WTC11 (cell line): ENCODE data around the gene LPAR3. TPM values are rescaled to one million over a fixed set of nuclear protein-coding genes. Genes with fewer than 3 reads are reported as not detected.
A peak's percentile ranks its signal among the peaks of the same experiment; 100 is the strongest.

Experiments used
- ATAC-seq: fragments of 200-7000 bp; cut with Tn5 transposase; 2 replicates; pipeline ENCODE4 v1.10.0; 2021; ENCODE audit warnings: mild to moderate bottlenecking, moderate library complexity
- CTCF ChIA-PET: fragments of 300-600 bp; sonication (Branson Sonifier 250); formaldehyde crosslinking; loops from one replicate; lab custom pipeline; 2021; ENCODE audit warnings: antibody characterized with exemption; lab: Charles Lee
- POLR2A ChIA-PET: fragments of 350-600 bp; sonication (Branson Sonifier 250); formaldehyde crosslinking; loops from one replicate; lab custom pipeline; 2021; ENCODE audit warnings: antibody characterized with exemption; lab: Charles Lee
- DNase-seq: peaks from one replicate; pipeline ENCODE4 v3.0.0; 2021; ENCODE audit warnings: low spot score
- H3K27ac Mint-ChIP-seq: 2 replicates; pipeline ENCODE4 v1.8.0; 2021; ENCODE audit warnings: mixed read lengths
- H3K27me3 Mint-ChIP-seq: 2 replicates; pipeline ENCODE4 v1.8.0; 2021; ENCODE audit warnings: low read depth, mild to moderate bottlenecking, moderate library complexity, mixed read lengths
- H3K36me3 Mint-ChIP-seq: 2 replicates; pipeline ENCODE4 v1.8.0; 2021; ENCODE audit warnings: mixed read lengths
- H3K4me1 Mint-ChIP-seq: 2 replicates; pipeline ENCODE4 v1.8.0; 2022; ENCODE audit warnings: mixed read lengths
- H3K4me3 Mint-ChIP-seq: 2 replicates; pipeline ENCODE4 v1.8.0; 2021; ENCODE audit warnings: mild to moderate bottlenecking, moderate library complexity, mixed read lengths
- H3K9me3 Mint-ChIP-seq: 2 replicates; pipeline ENCODE4 v1.8.0; 2021; ENCODE audit warnings: mixed read lengths
- ELF4 ChIP-seq: sonication (generic); formaldehyde crosslinking; IDR thresholded peaks from 2 replicates; pipeline ENCODE4 v1.8.1; 2022; ENCODE audit warnings: low read depth, mild to moderate bottlenecking, moderate library complexity, missing genetic modification reagents
- EMX1 ChIP-seq: fragments of 250-450 bp; sonication (Bioruptor Pico); IDR thresholded peaks from 2 replicates; pipeline ENCODE4 v1.8.0; 2021; ENCODE audit warnings: mild to moderate bottlenecking
- GABPB1 ChIP-seq: sonication (generic); formaldehyde crosslinking; IDR thresholded peaks from 2 replicates; pipeline ENCODE4 v1.8.1; 2023; ENCODE audit warnings: mild to moderate bottlenecking, missing genetic modification reagents
- GTF2I ChIP-seq: fragments of 250-450 bp; sonication (Bioruptor Pico); conservative IDR thresholded peaks from 2 replicates; pipeline ENCODE4 v1.4.0; 2021; ENCODE audit warnings: mild to moderate bottlenecking
- JAZF1 ChIP-seq: fragments of 250-450 bp; sonication (Bioruptor Pico); IDR thresholded peaks from 2 replicates; pipeline ENCODE4 v1.9.0; 2021; ENCODE audit warnings: moderate library complexity, mild to moderate bottlenecking, inconsistent platforms
- JUN ChIP-seq: sonication (generic); formaldehyde crosslinking; IDR thresholded peaks from 2 replicates; pipeline ENCODE4 v1.8.0; 2023; ENCODE audit warnings: mild to moderate bottlenecking, missing genetic modification reagents
- NFATC4 ChIP-seq: fragments of 250-450 bp; sonication (Bioruptor Pico); IDR thresholded peaks from 2 replicates; pipeline ENCODE4 v1.9.0; 2021; ENCODE audit warnings: mild to moderate bottlenecking
- NR1H2 ChIP-seq: sonication (generic); formaldehyde crosslinking; IDR thresholded peaks from 2 replicates; pipeline ENCODE4 v1.9.0; 2021; ENCODE audit warnings: mild to moderate bottlenecking, moderate library complexity, missing genetic modification reagents
- PRRX2 ChIP-seq: fragments of 250-450 bp; sonication (Bioruptor Pico); IDR thresholded peaks from 2 replicates; pipeline ENCODE4 v1.8.0; 2021; ENCODE audit warnings: mild to moderate bottlenecking
- SOX15 ChIP-seq: fragments of 250-450 bp; sonication (Bioruptor Pico); IDR thresholded peaks from 2 replicates; pipeline ENCODE4 v1.9.0; 2021; ENCODE audit warnings: mild to moderate bottlenecking
- TP53 ChIP-seq: sonication (generic); formaldehyde crosslinking; IDR thresholded peaks from 2 replicates; pipeline ENCODE4 v1.8.1; 2023; ENCODE audit warnings: mild to moderate bottlenecking, missing genetic modification reagents
- ZNF416 ChIP-seq: fragments of 250-450 bp; sonication (Bioruptor Pico); IDR thresholded peaks from 2 replicates; pipeline ENCODE4 v1.9.0; 2021; ENCODE audit warnings: mild to moderate bottlenecking, inconsistent platforms
- total RNA-seq: library from RNA; stranded (reverse); gene quantifications from 3 replicates; pipeline ENCODE4 v1.2.3, GENCODE V29; 2021
- TF ChIP-seq, protein P1 (sequence below): sonication (generic); formaldehyde crosslinking; IDR thresholded peaks from 2 replicates; pipeline ENCODE4 v1.8.1; 2023; ENCODE audit warnings: mild to moderate bottlenecking, missing genetic modification reagents, borderline replicate concordance
- TF ChIP-seq, protein P2 (sequence below): sonication (generic); formaldehyde crosslinking; IDR thresholded peaks from 2 replicates; pipeline ENCODE4 v1.8.0; 2023; ENCODE audit warnings: mild to moderate bottlenecking, missing genetic modification reagents
- TF ChIP-seq, protein P3 (sequence below): fragments of 250-450 bp; sonication (Bioruptor Pico); IDR thresholded peaks from 2 replicates; pipeline ENCODE4 v1.9.0; 2021; ENCODE audit warnings: mild to moderate bottlenecking
- TF ChIP-seq, protein P4 (sequence below): fragments of 250-450 bp; sonication (Bioruptor Pico); IDR thresholded peaks from 2 replicates; pipeline ENCODE4 v1.9.0; 2021; ENCODE audit warnings: mild to moderate bottlenecking, borderline replicate concordance
- TF ChIP-seq, protein P5 (sequence below): sonication (generic); formaldehyde crosslinking; IDR thresholded peaks from 2 replicates; pipeline ENCODE4 v1.8.1; 2023; ENCODE audit warnings: mild to moderate bottlenecking, moderate library complexity, missing genetic modification reagents
- TF ChIP-seq, protein P6 (sequence below): sonication (generic); formaldehyde crosslinking; IDR thresholded peaks from 2 replicates; pipeline ENCODE4 v1.8.0; 2022; ENCODE audit warnings: mild to moderate bottlenecking, missing genetic modification reagents

Gene LPAR3
- total RNA-seq, 1 experiment from 2014 or later: 33.3 TPM

DNA sequence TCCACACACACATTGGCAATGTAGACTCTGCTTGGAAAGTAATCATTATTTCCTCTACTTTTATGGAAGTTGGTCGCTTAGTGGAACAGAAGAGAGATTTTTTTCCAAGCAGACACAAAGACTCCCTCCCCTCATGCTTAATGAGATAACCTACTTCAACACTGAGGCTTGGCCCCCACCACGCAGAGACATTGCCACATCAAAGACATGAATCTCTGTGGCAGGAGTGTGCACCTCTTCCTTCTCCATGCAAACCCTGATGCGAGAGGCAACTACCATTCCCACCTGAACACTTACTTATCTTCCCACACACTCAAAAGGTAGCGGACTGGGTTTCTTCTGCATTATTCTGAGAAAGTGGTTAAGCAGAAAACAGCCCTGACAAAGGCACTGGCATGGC lies 37.3 kb upstream of the LPAR3 start (continued):
- TF ChIP-seq, protein P1, sequence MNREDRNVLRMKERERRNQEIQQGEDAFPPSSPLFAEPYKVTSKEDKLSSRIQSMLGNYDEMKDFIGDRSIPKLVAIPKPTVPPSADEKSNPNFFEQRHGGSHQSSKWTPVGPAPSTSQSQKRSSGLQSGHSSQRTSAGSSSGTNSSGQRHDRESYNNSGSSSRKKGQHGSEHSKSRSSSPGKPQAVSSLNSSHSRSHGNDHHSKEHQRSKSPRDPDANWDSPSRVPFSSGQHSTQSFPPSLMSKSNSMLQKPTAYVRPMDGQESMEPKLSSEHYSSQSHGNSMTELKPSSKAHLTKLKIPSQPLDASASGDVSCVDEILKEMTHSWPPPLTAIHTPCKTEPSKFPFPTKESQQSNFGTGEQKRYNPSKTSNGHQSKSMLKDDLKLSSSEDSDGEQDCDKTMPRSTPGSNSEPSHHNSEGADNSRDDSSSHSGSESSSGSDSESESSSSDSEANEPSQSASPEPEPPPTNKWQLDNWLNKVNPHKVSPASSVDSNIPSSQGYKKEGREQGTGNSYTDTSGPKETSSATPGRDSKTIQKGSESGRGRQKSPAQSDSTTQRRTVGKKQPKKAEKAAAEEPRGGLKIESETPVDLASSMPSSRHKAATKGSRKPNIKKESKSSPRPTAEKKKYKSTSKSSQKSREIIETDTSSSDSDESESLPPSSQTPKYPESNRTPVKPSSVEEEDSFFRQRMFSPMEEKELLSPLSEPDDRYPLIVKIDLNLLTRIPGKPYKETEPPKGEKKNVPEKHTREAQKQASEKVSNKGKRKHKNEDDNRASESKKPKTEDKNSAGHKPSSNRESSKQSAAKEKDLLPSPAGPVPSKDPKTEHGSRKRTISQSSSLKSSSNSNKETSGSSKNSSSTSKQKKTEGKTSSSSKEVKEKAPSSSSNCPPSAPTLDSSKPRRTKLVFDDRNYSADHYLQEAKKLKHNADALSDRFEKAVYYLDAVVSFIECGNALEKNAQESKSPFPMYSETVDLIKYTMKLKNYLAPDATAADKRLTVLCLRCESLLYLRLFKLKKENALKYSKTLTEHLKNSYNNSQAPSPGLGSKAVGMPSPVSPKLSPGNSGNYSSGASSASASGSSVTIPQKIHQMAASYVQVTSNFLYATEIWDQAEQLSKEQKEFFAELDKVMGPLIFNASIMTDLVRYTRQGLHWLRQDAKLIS: no peak
- TF ChIP-seq, protein P2, sequence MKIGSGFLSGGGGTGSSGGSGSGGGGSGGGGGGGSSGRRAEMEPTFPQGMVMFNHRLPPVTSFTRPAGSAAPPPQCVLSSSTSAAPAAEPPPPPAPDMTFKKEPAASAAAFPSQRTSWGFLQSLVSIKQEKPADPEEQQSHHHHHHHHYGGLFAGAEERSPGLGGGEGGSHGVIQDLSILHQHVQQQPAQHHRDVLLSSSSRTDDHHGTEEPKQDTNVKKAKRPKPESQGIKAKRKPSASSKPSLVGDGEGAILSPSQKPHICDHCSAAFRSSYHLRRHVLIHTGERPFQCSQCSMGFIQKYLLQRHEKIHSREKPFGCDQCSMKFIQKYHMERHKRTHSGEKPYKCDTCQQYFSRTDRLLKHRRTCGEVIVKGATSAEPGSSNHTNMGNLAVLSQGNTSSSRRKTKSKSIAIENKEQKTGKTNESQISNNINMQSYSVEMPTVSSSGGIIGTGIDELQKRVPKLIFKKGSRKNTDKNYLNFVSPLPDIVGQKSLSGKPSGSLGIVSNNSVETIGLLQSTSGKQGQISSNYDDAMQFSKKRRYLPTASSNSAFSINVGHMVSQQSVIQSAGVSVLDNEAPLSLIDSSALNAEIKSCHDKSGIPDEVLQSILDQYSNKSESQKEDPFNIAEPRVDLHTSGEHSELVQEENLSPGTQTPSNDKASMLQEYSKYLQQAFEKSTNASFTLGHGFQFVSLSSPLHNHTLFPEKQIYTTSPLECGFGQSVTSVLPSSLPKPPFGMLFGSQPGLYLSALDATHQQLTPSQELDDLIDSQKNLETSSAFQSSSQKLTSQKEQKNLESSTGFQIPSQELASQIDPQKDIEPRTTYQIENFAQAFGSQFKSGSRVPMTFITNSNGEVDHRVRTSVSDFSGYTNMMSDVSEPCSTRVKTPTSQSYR: no peak
- TF ChIP-seq PRRX2 (CRISPR knock-in tag) (no peak), EMX1 (no peak)
- TF ChIP-seq, all 79 proteins: peak for 0

DNA sequence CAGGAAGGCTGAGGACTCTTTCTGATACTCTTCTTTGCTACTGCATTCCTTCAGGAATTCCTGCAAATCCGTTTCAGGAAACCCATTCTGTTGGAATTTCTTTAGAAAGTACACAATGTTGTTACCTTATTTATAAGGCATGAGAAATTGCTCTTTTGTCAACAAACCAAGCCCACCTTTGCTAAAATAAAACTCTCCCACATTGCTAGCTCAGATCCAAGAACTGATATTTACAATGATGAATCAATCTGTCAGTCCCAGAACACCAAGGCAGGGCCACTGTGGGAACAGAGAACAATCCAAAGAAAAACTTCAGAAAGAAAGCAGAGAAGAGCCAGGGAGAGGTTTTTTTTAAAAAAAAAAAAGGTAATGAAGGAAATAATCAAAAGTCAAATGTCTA lies 36.6 kb upstream of the LPAR3 start:
- H3K27me3 Mint-ChIP-seq: no peaks in the 10 kb centered on the region; the same call in 1 of the 2 replicates
- DNase-seq: no peak
- ATAC-seq: peak; percentile 51
- CTCF ChIA-PET: interaction anchor here (1.3 to 2.3 kb wide), 3 partner anchors 8 to 147 kb away, joined by 3 to 11 read pairs (median 5); no protein-coding TSS in a partner anchor
- H3K36me3 Mint-ChIP-seq: no peaks in the 10 kb centered on the region
- no peaks in the 10 kb centered on the region for H3K9me3 Mint-ChIP-seq
- POLR2A ChIA-PET: no interaction called here
- H3K4me3 Mint-ChIP-seq: no peak overlapping the region
- peaks cover 10% of the 10 kb centered on the region for H3K4me1 Mint-ChIP-seq
- H3K27ac Mint-ChIP-seq: no peak overlapping the region
- TF ChIP-seq NFATC4 (CRISPR knock-in tag): no peak
- TF ChIP-seq SOX15: no peak
- no peak for TF ChIP-seq JUN (CRISPR knock-in tag)
- TF ChIP-seq ZNF416 (CRISPR knock-in tag): no peak
- TF ChIP-seq, protein P3, sequence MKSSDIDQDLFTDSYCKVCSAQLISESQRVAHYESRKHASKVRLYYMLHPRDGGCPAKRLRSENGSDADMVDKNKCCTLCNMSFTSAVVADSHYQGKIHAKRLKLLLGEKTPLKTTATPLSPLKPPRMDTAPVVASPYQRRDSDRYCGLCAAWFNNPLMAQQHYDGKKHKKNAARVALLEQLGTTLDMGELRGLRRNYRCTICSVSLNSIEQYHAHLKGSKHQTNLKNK (CRISPR knock-in tag): no peak
- no peak for TF ChIP-seq JAZF1 (CRISPR knock-in tag)
- TF ChIP-seq, protein P4, sequence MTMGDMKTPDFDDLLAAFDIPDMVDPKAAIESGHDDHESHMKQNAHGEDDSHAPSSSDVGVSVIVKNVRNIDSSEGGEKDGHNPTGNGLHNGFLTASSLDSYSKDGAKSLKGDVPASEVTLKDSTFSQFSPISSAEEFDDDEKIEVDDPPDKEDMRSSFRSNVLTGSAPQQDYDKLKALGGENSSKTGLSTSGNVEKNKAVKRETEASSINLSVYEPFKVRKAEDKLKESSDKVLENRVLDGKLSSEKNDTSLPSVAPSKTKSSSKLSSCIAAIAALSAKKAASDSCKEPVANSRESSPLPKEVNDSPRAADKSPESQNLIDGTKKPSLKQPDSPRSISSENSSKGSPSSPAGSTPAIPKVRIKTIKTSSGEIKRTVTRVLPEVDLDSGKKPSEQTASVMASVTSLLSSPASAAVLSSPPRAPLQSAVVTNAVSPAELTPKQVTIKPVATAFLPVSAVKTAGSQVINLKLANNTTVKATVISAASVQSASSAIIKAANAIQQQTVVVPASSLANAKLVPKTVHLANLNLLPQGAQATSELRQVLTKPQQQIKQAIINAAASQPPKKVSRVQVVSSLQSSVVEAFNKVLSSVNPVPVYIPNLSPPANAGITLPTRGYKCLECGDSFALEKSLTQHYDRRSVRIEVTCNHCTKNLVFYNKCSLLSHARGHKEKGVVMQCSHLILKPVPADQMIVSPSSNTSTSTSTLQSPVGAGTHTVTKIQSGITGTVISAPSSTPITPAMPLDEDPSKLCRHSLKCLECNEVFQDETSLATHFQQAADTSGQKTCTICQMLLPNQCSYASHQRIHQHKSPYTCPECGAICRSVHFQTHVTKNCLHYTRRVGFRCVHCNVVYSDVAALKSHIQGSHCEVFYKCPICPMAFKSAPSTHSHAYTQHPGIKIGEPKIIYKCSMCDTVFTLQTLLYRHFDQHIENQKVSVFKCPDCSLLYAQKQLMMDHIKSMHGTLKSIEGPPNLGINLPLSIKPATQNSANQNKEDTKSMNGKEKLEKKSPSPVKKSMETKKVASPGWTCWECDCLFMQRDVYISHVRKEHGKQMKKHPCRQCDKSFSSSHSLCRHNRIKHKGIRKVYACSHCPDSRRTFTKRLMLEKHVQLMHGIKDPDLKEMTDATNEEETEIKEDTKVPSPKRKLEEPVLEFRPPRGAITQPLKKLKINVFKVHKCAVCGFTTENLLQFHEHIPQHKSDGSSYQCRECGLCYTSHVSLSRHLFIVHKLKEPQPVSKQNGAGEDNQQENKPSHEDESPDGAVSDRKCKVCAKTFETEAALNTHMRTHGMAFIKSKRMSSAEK (CRISPR knock-in tag): no peak
- TF ChIP-seq ELF4 (CRISPR knock-in tag): no peak
- TF ChIP-seq, protein P1: no peak
- no peak for TF ChIP-seq TP53 (CRISPR knock-in tag)
- TF ChIP-seq GTF2I (CRISPR knock-in tag): no peak
- TF ChIP-seq NR1H2 (CRISPR knock-in tag): no peak
- TF ChIP-seq, protein P5, sequence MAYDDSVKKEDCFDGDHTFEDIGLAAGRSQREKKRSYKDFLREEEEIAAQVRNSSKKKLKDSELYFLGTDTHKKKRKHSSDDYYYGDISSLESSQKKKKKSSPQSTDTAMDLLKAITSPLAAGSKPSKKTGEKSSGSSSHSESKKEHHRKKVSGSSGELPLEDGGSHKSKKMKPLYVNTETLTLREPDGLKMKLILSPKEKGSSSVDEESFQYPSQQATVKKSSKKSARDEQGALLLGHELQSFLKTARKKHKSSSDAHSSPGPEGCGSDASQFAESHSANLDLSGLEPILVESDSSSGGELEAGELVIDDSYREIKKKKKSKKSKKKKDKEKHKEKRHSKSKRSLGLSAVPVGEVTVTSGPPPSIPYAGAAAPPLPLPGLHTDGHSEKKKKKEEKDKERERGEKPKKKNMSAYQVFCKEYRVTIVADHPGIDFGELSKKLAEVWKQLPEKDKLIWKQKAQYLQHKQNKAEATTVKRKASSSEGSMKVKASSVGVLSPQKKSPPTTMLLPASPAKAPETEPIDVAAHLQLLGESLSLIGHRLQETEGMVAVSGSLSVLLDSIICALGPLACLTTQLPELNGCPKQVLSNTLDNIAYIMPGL (CRISPR knock-in tag): no peak
- TF ChIP-seq GABPB1 (CRISPR knock-in tag): no peak
- TF ChIP-seq, protein P6, sequence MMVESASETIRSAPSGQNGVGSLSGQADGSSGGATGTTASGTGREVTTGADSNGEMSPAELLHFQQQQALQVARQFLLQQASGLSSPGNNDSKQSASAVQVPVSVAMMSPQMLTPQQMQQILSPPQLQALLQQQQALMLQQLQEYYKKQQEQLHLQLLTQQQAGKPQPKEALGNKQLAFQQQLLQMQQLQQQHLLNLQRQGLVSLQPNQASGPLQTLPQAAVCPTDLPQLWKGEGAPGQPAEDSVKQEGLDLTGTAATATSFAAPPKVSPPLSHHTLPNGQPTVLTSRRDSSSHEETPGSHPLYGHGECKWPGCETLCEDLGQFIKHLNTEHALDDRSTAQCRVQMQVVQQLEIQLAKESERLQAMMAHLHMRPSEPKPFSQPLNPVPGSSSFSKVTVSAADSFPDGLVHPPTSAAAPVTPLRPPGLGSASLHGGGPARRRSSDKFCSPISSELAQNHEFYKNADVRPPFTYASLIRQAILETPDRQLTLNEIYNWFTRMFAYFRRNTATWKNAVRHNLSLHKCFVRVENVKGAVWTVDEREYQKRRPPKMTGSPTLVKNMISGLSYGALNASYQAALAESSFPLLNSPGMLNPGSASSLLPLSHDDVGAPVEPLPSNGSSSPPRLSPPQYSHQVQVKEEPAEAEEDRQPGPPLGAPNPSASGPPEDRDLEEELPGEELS (CRISPR knock-in tag): no peak
